Rectal smooth muscle tissue (tissue), 1 donor: ENCODE results near the gene RSL1D1.

Source experiments
- H3K27ac ChIP-seq: one replicate; pipeline ENCODE4 v1.7.0; 2013; ENCODE audit warnings: low read depth, low read length, inconsistent platforms
- H3K27me3 ChIP-seq: one replicate; pipeline ENCODE4 v1.7.0; 2013; ENCODE audit warnings: low read length; ENCODE audit not compliant: control insufficient read depth, insufficient read depth
- H3K36me3 ChIP-seq: one replicate; pipeline ENCODE4 v1.7.0; 2013; ENCODE audit warnings: low read length; ENCODE audit not compliant: control insufficient read depth, insufficient read depth
- H3K4me1 ChIP-seq: one replicate; pipeline ENCODE4 v1.7.0; 2013; ENCODE audit warnings: low read length; ENCODE audit not compliant: control insufficient read depth, insufficient read depth
- H3K4me3 ChIP-seq: one replicate; pipeline ENCODE4 v1.7.0; 2013; ENCODE audit warnings: low read length
- H3K9ac ChIP-seq: one replicate; pipeline ENCODE4 v1.7.0; 2013; ENCODE audit warnings: low read length

RSL1D1 gene

GRCh38 chr16:11851294-11852091 is at the start of gene RSL1D1:
TSS of gene RSL1D1 (minus strand) at chr16:11851542. CDS start at chr16:11851512, 30 bp downstream.
- Histone ChIP-seq H3K4me1 (peaks cover 7% of the 10 kb centered on the region), H3K27ac (peak within 1 kb of the TSS; percentile 87), H3K27me3 (no peaks in the 10 kb centered on the region), H3K4me3 (peak within 1 kb of the TSS; percentile 99), H3K9ac (peak within 1 kb of the TSS; percentile 79), H3K36me3 (peaks cover 4% of the 10 kb centered on the region)

- Histone ChIP-seq H3K9ac (no peak overlapping the region), H3K27me3 (no peaks in the 10 kb centered on the region), H3K4me3 (no peak overlapping the region), H3K4me1 (peaks cover 3% of the 10 kb centered on the region), H3K36me3 (no peaks in the 10 kb centered on the region), H3K27ac (no peak overlapping the region)
Observed at GRCh38 chr16:11901091-11901490, 49.7 kb upstream of the RSL1D1 start.

GRCh38 chr16:11896486-11897176 is 45.3 kb upstream of the RSL1D1 start:
- H3K4me1 ChIP-seq = no peaks in the 10 kb centered on the region
- H3K36me3 ChIP-seq = peaks cover 3% of the 10 kb centered on the region
- no peak overlapping the region for H3K9ac ChIP-seq
- H3K27ac ChIP-seq = no peak overlapping the region
- H3K4me3 ChIP-seq = no peak overlapping the region
- no peaks in the 10 kb centered on the region for H3K27me3 ChIP-seq

GRCh38 chr16:11893571-11893970 is 42.2 kb upstream of the RSL1D1 start:
- H3K36me3 ChIP-seq = peaks cover 11% of the 10 kb centered on the region

GRCh38 chr16:11892761-11893160 is 41.4 kb upstream of the RSL1D1 start:
- Histone ChIP-seq H3K27ac (no peak overlapping the region), H3K36me3 (peaks cover 11% of the 10 kb centered on the region)

More at GRCh38 chr16:11893571-11893970, 42.2 kb upstream of the RSL1D1 start:
- Histone ChIP-seq H3K4me1 (no peaks in the 10 kb centered on the region), H3K4me3 (no peak overlapping the region), H3K27ac (no peak overlapping the region), H3K9ac (no peak overlapping the region), H3K27me3 (no peaks in the 10 kb centered on the region)

GRCh38 chr16:11890231-11890965 is 39.1 kb upstream of the RSL1D1 start:
- Histone ChIP-seq H3K4me3 (no peak overlapping the region), H3K36me3 (peaks cover 13% of the 10 kb centered on the region), H3K9ac (no peak overlapping the region), H3K27ac (no peak overlapping the region), H3K27me3 (no peaks in the 10 kb centered on the region), H3K4me1 (no peaks in the 10 kb centered on the region)

More at GRCh38 chr16:11892761-11893160, 41.4 kb upstream of the RSL1D1 start:
- Histone ChIP-seq H3K4me1 (no peaks in the 10 kb centered on the region), H3K4me3 (no peak overlapping the region), H3K9ac (no peak overlapping the region), H3K27me3 (no peaks in the 10 kb centered on the region)

- Histone ChIP-seq H3K4me1 (no peaks in the 10 kb centered on the region), H3K27me3 (no peaks in the 10 kb centered on the region), H3K9ac (no peak overlapping the region), H3K27ac (no peak overlapping the region), H3K36me3 (peaks cover 17% of the 10 kb centered on the region), H3K4me3 (no peak overlapping the region)
Observed at GRCh38 chr16:11886881-11887280, 35.5 kb upstream of the RSL1D1 start.

- Histone ChIP-seq H3K9ac (no peak overlapping the region), H3K36me3 (peaks cover 21% of the 10 kb centered on the region), H3K4me3 (no peak overlapping the region), H3K27me3 (no peaks in the 10 kb centered on the region), H3K27ac (no peak overlapping the region), H3K4me1 (no peaks in the 10 kb centered on the region)
Observed at GRCh38 chr16:11884035-11884434, 32.7 kb upstream of the RSL1D1 start.

GRCh38 chr16:11880007-11880406 is 28.7 kb upstream of the RSL1D1 start:
- no peak overlapping the region for H3K4me3 ChIP-seq
- no peaks in the 10 kb centered on the region for H3K4me1 ChIP-seq
- H3K36me3 ChIP-seq = peaks cover 20% of the 10 kb centered on the region
- no peak overlapping the region for H3K27ac ChIP-seq
- H3K9ac ChIP-seq = no peak overlapping the region
- H3K27me3 ChIP-seq = no peaks in the 10 kb centered on the region

GRCh38 chr16:11877374-11877773 is 26.0 kb upstream of the RSL1D1 start:
- H3K4me1 ChIP-seq = no peaks in the 10 kb centered on the region
- H3K4me3 ChIP-seq = no peak overlapping the region
- no peak overlapping the region for H3K27ac ChIP-seq
- no peaks in the 10 kb centered on the region for H3K27me3 ChIP-seq
- no peak overlapping the region for H3K9ac ChIP-seq
- H3K36me3 ChIP-seq = peaks cover 22% of the 10 kb centered on the region

GRCh38 chr16:11876306-11876705 is 25.0 kb upstream of the RSL1D1 start:
- Histone ChIP-seq H3K4me3 (no peak overlapping the region), H3K4me1 (no peaks in the 10 kb centered on the region), H3K9ac (no peak overlapping the region), H3K27ac (no peak overlapping the region), H3K36me3 (peaks cover 13% of the 10 kb centered on the region), H3K27me3 (no peaks in the 10 kb centered on the region)

GRCh38 chr16:11875721-11876120 is 24.4 kb upstream of the RSL1D1 start:
- Histone ChIP-seq H3K27me3 (no peaks in the 10 kb centered on the region), H3K27ac (no peak overlapping the region), H3K4me1 (no peaks in the 10 kb centered on the region), H3K36me3 (peaks cover 10% of the 10 kb centered on the region), H3K4me3 (no peak overlapping the region), H3K9ac (no peak overlapping the region)
